Muscle of arm (tissue), 12 donors: ENCODE results near the gene MATK. TPM values are rescaled to one million over a fixed set of nuclear protein-coding genes. Genes with fewer than 3 reads are reported as not detected.

Experiments used
- DNase-seq: peaks from one replicate; pipeline ENCODE4 v3.0.0-alpha.2; 2013
- polyA plus RNA-seq, 12 donors: library from polyadenylated mRNA; unstranded; fragments of 120-200 nt; gene quantifications; one replicate each; pipeline ENCODE4 v1.2.1, GENCODE V29; 2013; ENCODE audit not compliant: insufficient read length in 12 of 12

MATK gene
- polyA plus RNA-seq, 12 donors = 0.51 to 3.6 (median 0.78) TPM; not detected in 2

DNA sequence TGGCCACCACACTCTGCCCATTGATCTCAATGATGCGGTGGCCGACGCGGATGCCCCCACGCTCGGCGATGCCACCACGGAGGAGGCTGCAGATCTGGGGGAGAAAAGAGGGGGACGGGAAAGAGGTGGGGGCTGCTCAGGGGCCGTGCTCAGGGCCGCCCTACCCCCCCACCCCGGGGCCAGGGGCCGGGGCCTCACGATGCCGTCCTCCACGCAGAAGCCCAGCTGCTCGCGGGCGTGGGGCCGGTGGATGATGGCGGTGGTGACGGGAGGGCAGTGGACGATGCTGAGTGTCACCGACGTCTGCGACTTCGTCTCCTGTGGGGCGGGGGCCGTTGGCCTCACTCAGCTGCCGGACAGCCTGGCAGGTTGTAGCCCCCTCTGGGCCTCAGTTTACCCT lies 34.9 kb downstream of the MATK start:
- DNase-seq = no peak

DNA sequence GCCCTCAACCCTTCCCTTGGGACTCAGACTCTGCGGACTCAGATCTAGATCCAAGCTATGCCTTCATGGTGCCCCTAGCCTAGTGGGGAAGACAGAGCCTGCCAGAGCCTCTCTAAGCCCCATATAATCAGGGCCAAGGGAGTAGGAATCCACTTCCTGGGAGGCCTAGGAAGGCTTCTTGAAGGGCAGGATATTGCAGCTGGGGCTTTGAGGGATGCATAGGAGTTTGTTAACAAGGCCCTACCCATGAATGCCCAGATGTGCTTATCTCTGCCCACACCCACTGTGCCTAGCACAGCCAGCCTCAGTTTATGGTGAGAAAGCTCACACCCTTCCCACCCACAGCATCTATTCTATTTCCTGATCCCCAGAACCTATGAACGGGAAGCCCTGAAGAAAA lies 36.0 kb downstream of the MATK start:
- no peak for DNase-seq

DNA sequence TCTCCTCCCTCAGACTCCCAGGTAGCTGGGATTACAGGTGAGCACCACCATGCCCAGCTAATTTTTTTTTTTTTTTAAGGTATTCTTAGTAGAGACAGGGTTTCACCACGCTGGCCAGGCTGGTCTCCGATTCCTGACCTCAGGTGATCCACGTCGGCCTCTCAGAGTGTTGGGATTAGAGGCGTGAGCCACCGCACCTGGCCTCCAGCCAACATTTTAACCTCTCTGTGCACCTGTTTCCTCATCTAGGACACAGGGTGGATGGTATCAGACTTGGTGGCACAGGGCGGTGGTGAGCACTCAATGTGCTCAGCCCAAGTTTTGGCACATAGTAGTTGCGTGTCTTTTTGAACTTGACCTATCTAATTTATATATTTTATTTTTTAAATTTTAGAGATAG lies 37.2 kb downstream of the MATK start:
- DNase-seq = no peak

DNA sequence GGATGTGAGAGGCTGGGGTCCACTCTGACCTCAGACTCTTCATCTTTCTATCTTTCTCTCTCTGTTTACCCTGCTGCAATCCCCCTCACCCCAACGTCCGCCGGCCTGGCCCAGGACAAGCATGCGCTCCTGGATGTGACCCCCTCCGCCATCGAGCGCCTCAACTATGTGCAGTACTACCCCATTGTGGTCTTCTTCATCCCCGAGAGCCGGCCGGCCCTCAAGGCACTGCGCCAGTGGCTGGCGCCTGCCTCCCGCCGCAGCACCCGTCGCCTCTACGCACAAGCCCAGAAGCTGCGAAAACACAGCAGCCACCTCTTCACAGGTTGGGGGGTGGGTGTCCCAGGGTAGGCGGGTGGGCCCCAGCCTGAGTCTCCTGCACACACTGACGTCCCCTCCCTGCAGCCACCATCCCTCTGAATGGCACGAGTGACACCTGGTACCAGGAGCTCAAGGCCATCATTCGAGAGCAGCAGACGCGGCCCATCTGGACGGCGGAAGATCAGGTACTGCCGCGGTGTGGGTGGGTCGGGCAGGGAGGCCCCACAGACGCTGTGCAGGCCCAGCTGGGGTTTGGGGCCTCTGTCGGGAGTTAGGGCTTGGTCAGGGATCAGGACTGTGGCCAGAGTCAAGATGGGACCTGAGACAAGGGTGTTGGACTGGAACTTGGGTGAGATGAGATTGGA lies 39.7 kb downstream of the MATK start:
- no peak for DNase-seq

DNA sequence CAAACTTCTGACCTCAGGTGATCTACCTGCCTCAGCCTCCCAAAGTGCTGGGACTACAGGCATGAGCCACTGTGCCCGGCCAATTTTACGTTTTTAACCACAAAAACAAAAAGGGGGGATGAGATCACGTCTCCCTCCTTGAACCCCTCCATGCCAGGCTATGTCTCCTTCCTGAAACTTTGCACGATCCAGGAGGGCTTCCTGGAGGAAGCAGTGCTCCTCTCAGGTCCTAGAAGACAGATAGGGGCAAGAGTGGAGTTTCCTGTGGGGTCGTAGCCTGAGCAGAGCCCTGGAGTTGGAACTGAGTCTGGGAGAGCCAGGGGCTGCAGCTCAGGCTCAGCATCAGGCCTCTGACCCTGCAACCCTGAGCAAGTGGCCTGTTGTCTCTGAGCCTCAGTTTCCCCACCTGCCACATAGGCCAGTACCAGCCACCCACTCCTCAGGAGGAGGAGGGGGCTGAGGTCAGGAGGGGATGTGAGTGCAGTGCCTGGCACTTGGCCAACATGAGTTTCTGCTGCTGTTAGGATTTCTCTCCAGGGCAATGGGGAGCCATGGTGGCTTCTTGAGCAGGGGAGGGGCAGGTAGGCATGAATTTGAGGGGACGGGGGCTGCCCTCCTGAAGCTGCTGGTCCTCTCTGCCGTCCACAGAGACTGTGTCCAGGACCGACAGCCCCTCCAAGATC lies 40.7 kb downstream of the MATK start:
- DNase-seq = no peak

DNA sequence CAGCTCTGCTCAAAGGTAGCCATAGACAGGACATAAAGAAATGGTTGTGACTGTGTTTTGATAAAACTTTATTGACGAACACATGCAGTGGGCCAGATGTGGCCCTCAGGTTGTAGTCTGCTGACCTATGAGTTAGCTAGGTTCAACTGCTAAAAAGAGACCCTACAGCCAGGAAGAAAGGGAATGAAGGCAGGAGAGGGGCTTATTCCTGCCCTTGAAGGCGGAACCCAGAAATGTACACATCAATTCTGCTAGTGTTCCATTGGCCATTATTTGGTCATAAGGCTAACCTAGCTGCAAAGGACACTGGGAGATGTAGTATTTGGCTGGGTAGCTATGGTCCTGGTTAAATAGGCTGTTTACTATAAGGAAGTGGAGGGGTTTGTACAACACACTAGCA lies 42.7 kb downstream of the MATK start:
- no peak for DNase-seq

DNA sequence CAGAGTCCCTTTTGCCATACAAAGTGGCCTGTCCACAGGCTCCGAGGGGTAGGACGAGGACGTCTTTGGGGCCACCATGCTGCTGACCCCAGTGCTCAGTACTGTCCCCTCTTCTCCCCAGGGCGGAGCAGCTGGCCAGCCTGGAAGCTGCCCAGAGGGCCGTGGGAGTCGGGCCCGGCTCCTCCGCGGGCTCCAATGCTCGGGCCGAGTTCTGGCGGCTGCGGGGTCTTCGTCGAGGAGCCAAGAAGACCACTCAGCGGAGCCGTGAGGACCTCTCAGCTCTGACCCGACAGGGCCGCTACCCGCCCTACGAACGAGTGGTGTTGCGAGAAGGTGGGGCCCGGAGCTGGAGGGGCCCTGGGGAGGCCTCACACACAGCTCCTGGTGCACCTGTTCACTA lies 45.8 kb downstream of the MATK start:
- DNase-seq = no peak

DNA sequence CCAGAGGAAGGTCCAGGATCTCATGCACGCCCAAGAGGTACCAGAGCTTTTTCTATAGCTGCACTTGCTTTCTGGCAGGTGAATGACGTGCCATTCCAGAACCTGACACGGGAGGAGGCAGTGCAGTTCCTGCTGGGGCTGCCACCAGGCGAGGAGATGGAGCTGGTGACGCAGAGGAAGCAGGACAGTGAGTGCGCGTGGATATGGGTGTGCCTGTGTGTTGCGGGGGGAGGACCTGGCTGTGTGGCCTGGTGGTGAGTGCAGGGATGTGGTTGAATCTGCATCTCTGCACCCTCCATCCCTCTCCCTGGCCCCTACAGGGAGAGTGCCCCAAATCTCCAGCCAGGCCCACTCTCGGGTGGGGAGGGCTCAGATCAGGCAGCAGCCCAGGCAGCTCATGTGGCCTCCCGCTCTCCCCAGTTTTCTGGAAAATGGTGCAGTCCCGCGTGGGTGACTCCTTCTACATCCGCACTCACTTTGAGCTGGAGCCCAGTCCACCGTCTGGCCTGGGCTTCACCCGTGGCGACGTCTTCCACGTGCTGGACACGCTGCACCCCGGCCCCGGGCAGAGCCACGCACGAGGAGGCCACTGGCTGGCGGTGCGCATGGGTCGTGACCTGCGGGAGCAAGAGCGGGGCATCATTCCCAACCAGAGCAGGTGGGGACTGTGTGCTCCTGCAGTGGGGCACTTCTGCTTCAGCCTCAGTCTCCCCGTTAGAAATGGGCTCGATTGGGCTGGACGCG lies 47.5 kb downstream of the MATK start:
- DNase-seq = no peak

DNA sequence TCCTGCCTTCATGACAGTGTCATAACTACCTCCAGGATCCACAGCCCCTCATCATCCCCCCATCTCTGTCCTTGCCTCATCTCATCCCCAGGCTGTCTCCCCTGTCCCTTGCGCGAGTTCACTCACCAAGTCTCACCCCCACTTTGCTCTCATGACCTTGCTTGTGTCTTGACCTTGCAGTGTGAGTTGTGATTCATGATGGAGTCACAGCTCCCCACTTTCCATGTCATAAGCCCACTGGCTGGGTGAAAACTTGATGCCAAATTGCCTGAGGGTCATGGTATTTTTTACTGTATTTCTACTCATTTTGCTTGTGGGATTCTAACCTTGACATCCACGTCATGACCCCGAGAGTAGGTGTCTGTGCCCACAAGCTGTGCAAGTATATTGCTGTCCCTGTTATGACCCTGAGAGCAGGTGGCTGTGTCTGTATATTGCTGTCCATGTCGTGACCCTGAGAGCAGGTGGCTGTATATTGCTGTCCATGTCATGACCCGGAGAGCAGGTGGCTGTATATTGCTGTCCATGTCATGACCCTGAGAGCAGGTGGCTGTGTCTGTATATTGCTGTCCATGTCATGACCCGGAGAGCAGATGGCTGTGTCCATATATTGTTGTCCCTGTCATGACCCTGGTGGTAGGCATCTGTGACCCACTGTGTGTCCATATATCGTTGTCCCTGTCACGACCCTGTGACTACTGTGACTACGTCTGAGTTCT lies 48.5 kb downstream of the MATK start:
- no peak for DNase-seq

DNA sequence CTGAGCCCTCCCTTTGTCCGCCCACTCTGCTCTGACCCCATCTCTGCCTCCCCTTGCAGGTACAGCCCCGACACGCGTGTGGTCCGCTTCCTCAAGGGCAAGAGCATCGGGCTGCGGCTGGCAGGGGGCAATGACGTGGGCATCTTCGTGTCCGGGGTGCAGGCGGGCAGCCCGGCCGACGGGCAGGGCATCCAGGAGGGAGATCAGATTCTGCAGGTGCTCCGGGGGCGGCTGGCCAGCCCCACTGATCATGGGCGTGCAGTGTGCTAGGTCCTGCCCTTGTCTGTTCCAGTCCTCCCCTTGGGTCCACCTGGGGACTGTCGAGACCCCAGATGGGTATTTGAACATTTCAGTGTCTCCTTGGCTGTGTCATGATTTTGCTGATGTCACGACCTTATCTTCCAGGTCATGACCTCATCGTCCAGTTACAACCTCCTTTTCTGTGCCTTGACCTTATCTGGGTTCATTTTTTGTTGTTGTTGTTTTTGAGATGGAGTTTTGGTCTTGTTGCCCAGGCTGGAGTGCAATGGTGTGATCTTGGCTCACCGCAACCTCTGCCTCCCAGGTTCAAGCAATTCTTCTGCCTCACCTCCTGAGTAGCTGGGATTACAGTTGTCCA lies 50.0 kb downstream of the MATK start:
- no peak for DNase-seq

DNA sequence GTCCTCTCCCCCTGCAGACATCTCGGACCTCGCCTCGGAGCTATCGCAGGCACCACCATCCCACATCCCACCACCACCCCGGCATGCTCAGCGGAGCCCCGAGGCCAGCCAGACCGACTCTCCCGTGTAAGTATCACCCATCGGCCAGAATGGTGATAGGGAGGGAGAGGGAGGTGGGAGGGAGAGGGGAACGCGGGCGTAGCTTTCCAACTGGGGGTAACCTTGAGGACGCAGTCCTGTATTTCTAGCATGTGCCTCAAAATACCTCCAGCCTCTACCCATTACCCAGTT lies 51.9 kb downstream of the MATK start:
- no peak for DNase-seq

DNA sequence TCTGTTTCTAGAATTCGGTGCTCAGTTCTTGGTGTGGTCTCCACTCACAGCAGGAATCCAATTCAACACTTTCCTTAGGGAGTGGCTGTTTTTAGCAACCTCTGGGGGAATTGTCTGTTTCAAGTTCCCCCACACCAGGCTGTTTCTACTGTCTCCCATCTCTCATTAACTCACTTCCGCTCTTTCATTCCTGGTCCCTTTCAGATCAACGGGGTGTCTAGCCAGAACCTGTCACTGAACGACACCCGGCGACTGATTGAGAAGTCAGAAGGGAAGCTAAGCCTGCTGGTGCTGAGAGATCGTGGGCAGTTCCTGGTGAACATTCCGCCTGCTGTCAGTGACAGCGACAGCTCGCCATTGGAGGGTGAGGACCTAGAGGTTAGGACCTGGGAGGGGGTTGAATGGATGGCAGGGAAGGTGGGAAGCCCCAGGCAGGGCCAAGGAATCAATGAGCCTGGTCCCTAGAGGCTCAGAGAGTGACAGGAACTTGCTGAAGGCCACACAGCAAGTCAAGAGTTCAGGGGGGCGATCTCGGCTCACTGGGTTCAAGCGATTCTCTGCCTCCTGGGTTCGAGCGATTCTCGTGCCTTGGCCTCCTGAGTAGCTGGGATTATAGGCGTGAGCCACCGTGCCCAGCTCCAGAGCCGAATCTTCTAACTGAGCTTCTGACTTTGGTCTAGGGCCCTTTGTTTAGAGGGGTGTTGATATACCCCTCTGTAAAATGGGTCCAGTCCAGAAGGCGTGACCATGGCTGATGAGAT lies 52.5 kb downstream of the MATK start:
- no peak for DNase-seq

DNA sequence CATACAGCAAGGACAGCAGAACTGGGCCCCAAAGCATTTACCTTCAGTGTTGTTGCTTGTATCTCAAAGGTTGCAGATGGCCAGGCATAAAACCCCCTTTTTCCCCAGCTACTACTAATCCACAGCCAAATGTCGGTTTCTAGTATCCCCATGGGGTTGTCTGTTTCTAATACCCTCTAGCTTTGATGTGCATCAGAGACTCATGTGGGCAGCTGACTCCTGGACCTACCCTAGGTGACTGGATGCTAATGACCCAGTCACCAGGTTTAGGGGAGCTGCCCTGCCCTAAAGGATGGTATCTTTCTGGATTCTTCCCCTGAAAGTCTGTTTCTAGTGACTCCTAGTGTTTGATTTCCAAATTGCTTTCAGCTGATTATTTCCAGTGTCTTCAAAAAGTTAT lies 54.1 kb downstream of the MATK start:
- DNase-seq = no peak

DNA sequence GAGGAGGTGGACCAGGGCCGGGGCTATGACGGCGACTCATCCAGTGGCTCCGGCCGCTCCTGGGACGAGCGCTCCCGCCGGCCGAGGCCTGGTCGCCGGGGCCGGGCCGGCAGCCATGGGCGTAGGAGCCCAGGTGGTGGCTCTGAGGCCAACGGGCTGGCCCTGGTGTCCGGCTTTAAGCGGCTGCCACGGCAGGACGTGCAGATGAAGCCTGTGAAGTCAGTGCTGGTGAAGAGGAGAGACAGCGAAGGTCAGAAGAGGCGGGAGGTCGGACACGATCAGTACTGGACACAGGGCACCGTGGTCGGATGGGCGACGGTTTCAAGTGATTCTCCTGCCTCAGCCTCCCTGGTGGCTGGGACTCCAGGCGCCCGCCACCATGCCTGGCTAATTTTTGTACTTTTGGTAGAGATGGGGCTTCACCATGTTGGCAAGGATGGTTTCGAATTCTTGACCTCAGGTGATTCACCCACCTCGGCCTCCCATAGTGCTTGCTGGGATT lies 55.7 kb downstream of the MATK start:
- no peak for DNase-seq

Other genes starting within 250 kb of the MATK start
- gene TEKTIP1, start 247.2 kb downstream of the MATK start, polyA plus RNA-seq = 1 to 10 TPM in 10 of 12 donors, not detected in 2; 1.5 to 3.6 (median 3.0) TPM
- gene MFSD12, start 228.8 kb downstream of the MATK start, polyA plus RNA-seq = 10 to 100 TPM in 11 of 12 donors, not detected in 1; 19.3 to 48.1 (median 24.1) TPM
- 10 to 100 TPM in 11 of 12 donors, not detected in 1; 21.8 to 78.3 (median 32.1) TPM for gene HMG20B, start 213.4 kb downstream of the MATK start, polyA plus RNA-seq
- 1 to 10 TPM in 10 of 12 donors, not detected in 2; 1.1 to 3.2 (median 1.5) TPM for gene GIPC3, start 200.9 kb downstream of the MATK start, polyA plus RNA-seq
- 1 to 10 TPM in 9 of 12 donors, under 1 TPM in 1, not detected in 2; 0.96 to 2.9 (median 1.8) TPM for gene TBXA2R, start 179.5 kb downstream of the MATK start, polyA plus RNA-seq
- gene CACTIN, start 159.6 kb downstream of the MATK start, polyA plus RNA-seq = 10 to 100 TPM in 11 of 12 donors, not detected in 1; 13.8 to 32.4 (median 16.3) TPM
- gene PIP5K1C, start 85.9 kb downstream of the MATK start, polyA plus RNA-seq = 10 to 100 TPM in 11 of 12 donors, not detected in 1; 16.0 to 30.4 (median 19.9) TPM
- gene TJP3, start 78.0 kb downstream of the MATK start, polyA plus RNA-seq = 10 to 100 TPM in 1 of 12 donors, 1 to 10 TPM in 1, under 1 TPM in 8, not detected in 2; 0.18 to 15.1 (median 0.61) TPM
- gene APBA3, start 24.7 kb downstream of the MATK start, polyA plus RNA-seq = 10 to 100 TPM in 7 of 12 donors, 1 to 10 TPM in 4, not detected in 1; 9.1 to 35.4 (median 12.2) TPM
- gene MRPL54, start 23.7 kb downstream of the MATK start, polyA plus RNA-seq = 10 to 100 TPM in 11 of 12 donors, not detected in 1; 17.1 to 26.3 (median 23.1) TPM
- not detected for gene RAX2, start 14.2 kb downstream of the MATK start, polyA plus RNA-seq
- under 1 TPM in 7 of 12 donors, not detected in 5; 0.05 to 0.94 (median 0.24) TPM for gene ZFR2, start 82.7 kb upstream of the MATK start, polyA plus RNA-seq
- 10 to 100 TPM in 1 of 12 donors, 1 to 10 TPM in 4, under 1 TPM in 6, not detected in 1; 0.13 to 27.3 (median 0.93) TPM for gene ATCAY, start 94.3 kb upstream of the MATK start, polyA plus RNA-seq
- gene NMRK2, start 146.7 kb upstream of the MATK start, polyA plus RNA-seq = 100 to 1,000 TPM in 10 of 12 donors, 10 to 100 TPM in 1, not detected in 1; 89.1 to 304 (median 222) TPM
- gene DAPK3, start 184.7 kb upstream of the MATK start, polyA plus RNA-seq = 100 to 1,000 TPM in 1 of 12 donors, 10 to 100 TPM in 10, not detected in 1; 42.7 to 101 (median 66.3) TPM
- 1,000 to 10,000 TPM in 11 of 12 donors, 100 to 1,000 TPM in 1; 901 to 3,153 (median 2,321) TPM for gene EEF2, start 199.1 kb upstream of the MATK start, polyA plus RNA-seq
- 10 to 100 TPM in 11 of 12 donors, not detected in 1; 15.3 to 36.1 (median 21.7) TPM for gene PIAS4, start 221.4 kb upstream of the MATK start, polyA plus RNA-seq